Left ventricle myocardium inferior (tissue), 1 donor: ENCODE measurements around the gene CUBN. TPM values are rescaled to one million over a fixed set of nuclear protein-coding genes. Genes with fewer than 3 reads are reported as not detected.

Experiments used
- DNase-seq: peaks from one replicate; pipeline ENCODE4 v3.0.0-alpha.2; 2020
- H3K27ac ChIP-seq: fragments of 200-600 bp; replicated peaks from 2 replicates; pipeline ENCODE4 v1.8.0; 2021
- H3K27me3 ChIP-seq: fragments of 200-600 bp; 2 replicates; pipeline ENCODE4 v1.8.0; 2021; ENCODE audit warnings: low read depth
- H3K36me3 ChIP-seq: fragments of 200-600 bp; 2 replicates; pipeline ENCODE4 v1.8.0; 2021
- H3K4me1 ChIP-seq: fragments of 200-600 bp; 2 replicates; pipeline ENCODE4 v1.8.0; 2021
- H3K4me3 ChIP-seq: fragments of 200-600 bp; 2 replicates; pipeline ENCODE4 v1.8.0; 2021; ENCODE audit warnings: mild to moderate bottlenecking, moderate library complexity
- H3K9me3 ChIP-seq: fragments of 200-600 bp; replicated peaks from 2 replicates; pipeline ENCODE4 v1.8.0; 2021
- intact Hi-C: fragments of 100-400 bp; cut with micrococcal nuclease; formaldehyde crosslinking; loops from one replicate; pipeline ENCODE4 v1.11.0; 2022
- total RNA-seq: library from RNA; stranded (reverse); fragmentation: NEBNext Ultra II Directional; extraction: Animal tissue kit (Norgen Biotek cat#: 25700); gene quantifications from one replicate; pipeline ENCODE4 v1.2.1, GENCODE V29; 2021
- TF ChIP-seq, protein P1 (sequence below): fragments of 200-600 bp; IDR thresholded peaks from 2 replicates; pipeline ENCODE4 v1.8.0; 2021; ENCODE audit warnings: antibody characterized with exemption, mild to moderate bottlenecking, borderline replicate concordance
- donor health status: DM: no; HTN: yes; CAD: no; lungs with severe emphysema.

Gene CUBN
- total RNA-seq, 1 donor from 2014 or later = 0.44 TPM

DNA sequence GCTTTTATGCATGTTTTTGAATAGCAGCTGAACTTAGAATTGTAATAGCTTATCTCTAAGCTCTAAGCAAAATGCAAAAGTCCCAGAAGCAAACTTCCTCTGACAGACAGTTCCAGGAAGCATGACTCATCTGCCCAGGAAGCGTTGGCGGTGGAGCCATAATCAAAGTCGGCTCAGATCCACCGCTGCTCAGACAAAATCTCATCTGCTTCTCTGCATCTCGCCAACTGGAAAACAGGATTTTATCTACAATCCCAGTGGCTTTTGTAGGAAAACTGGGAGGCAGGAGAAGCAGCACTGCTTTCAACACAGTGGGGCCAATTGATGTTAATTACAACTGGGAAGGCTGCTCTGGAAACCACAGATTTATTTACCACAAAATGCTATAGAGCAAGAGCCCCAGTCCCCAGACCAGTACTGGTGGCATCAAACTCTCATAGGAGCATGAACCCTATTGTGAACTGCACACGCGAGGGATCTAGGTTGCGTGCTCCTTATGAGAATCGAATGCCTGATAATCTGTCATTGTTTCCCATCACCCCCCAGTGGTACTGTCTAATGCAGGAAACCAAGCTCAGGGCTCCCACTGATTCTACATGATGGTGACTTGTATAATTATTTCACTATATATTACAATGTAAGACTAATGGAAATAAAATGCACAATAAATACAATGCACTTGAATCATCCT is 99.9 kb downstream of the CUBN start:
- H3K36me3 ChIP-seq = no peaks in the 10 kb centered on the region
- H3K27me3 ChIP-seq = no peaks in the 10 kb centered on the region
- no peaks in the 10 kb centered on the region for H3K9me3 ChIP-seq
- H3K27ac ChIP-seq = peak overlapping the region; percentile 84
- intact Hi-C loops = no loop called here
- TF ChIP-seq, protein P1, sequence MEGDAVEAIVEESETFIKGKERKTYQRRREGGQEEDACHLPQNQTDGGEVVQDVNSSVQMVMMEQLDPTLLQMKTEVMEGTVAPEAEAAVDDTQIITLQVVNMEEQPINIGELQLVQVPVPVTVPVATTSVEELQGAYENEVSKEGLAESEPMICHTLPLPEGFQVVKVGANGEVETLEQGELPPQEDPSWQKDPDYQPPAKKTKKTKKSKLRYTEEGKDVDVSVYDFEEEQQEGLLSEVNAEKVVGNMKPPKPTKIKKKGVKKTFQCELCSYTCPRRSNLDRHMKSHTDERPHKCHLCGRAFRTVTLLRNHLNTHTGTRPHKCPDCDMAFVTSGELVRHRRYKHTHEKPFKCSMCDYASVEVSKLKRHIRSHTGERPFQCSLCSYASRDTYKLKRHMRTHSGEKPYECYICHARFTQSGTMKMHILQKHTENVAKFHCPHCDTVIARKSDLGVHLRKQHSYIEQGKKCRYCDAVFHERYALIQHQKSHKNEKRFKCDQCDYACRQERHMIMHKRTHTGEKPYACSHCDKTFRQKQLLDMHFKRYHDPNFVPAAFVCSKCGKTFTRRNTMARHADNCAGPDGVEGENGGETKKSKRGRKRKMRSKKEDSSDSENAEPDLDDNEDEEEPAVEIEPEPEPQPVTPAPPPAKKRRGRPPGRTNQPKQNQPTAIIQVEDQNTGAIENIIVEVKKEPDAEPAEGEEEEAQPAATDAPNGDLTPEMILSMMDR = no peak
- DNase-seq = peak; percentile 73
- H3K4me3 ChIP-seq = peak overlapping the region; percentile 33
- peaks cover 58% of the 10 kb centered on the region for H3K4me1 ChIP-seq

- Histone ChIP-seq H3K9me3 (no peaks in the 10 kb centered on the region), H3K27me3 (no peaks in the 10 kb centered on the region), H3K27ac (peak overlapping the region; percentile 84), H3K36me3 (no peaks in the 10 kb centered on the region), H3K4me3 (peak overlapping the region; percentile 33), H3K4me1 (peaks cover 63% of the 10 kb centered on the region)
- no peak for DNase-seq
- intact Hi-C loops = no loop called here
- TF ChIP-seq, protein P1 = no peak
Observed at GRCh38 chr10:17029239-17029580, 100.4 kb downstream of the CUBN start.

- Histone ChIP-seq H3K4me1 (peaks cover 67% of the 10 kb centered on the region), H3K4me3 (peak overlapping the region; percentile 33), H3K27me3 (no peaks in the 10 kb centered on the region), H3K9me3 (no peaks in the 10 kb centered on the region), H3K27ac (peak overlapping the region; percentile 84), H3K36me3 (no peaks in the 10 kb centered on the region)
- TF ChIP-seq, protein P1 = no peak
- no peak for DNase-seq
- intact Hi-C loops = no loop called here
Observed at GRCh38 chr10:17028798-17029197, 100.8 kb downstream of the CUBN start.

GRCh38 chr10:17026686-17027485 is 102.7 kb downstream of the CUBN start:
- intact Hi-C loops = no loop called here

DNA sequence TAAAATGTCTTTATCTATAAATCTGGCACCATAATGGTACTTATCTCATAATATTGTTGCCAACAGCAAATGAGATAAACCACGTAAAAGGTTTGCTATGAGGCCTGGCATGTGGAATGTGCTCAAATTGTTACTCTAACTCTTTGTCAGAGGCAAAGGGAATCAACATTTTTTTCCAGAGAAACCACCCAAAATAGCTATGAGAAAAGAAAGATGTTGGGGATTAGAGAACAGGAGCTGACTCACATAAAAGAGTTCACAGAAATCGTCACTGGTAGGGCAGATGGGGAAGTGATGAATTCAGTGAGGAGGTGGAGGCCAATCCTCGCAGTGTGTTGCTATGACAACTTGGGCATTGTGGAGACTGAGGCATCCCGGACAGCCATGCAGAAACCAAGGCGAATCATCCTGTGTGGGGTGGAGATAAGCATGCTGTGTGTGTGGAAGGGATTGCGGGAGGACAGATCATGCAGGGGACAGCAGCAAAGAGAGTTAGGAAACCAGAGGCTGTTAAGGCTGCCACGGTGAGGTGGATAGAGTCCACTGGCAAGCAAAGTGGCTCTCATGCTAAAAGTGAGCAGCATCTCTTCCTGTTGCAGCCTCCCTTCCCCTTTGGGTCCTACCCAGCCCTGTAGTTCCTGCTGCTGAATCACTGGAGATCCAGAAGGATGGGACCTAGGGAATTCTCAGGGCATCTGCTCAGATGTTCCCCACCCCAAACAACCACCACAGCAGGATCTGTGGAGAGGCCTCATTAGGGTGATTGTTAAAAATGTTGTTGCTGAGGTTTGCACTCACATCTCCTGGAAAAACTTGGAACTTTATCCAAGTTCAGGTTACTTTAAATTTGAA is 103.9 kb downstream of the CUBN start:
- Histone ChIP-seq H3K27me3 (no peaks in the 10 kb centered on the region), H3K4me1 (peaks cover 69% of the 10 kb centered on the region), H3K27ac (peak overlapping the region; percentile 79), H3K9me3 (no peaks in the 10 kb centered on the region), H3K36me3 (no peaks in the 10 kb centered on the region), H3K4me3 (no peak overlapping the region)
- intact Hi-C loops = no loop called here
- TF ChIP-seq, protein P1 = no peak
- DNase-seq = no peak

More at GRCh38 chr10:17026686-17027485, 102.7 kb downstream of the CUBN start:
- Histone ChIP-seq H3K9me3 (no peaks in the 10 kb centered on the region), H3K36me3 (no peaks in the 10 kb centered on the region), H3K4me1 (peaks cover 72% of the 10 kb centered on the region), H3K27me3 (no peaks in the 10 kb centered on the region), H3K27ac (peak overlapping the region; percentile 79), H3K4me3 (no peak overlapping the region)
- TF ChIP-seq, protein P1 = no peak
- no peak for DNase-seq
